ENCODE measurements around the gene ABCD3. TPM values are rescaled to one million over a fixed set of nuclear protein-coding genes. Genes with fewer than 3 reads are reported as not detected.
A peak's percentile ranks its signal among the peaks of the same experiment; 100 is the strongest.

Gene ABCD3
- total and polyA plus RNA-seq, 5 donors = 24.4 to 62.0 (median 55.8) TPM

DNA sequence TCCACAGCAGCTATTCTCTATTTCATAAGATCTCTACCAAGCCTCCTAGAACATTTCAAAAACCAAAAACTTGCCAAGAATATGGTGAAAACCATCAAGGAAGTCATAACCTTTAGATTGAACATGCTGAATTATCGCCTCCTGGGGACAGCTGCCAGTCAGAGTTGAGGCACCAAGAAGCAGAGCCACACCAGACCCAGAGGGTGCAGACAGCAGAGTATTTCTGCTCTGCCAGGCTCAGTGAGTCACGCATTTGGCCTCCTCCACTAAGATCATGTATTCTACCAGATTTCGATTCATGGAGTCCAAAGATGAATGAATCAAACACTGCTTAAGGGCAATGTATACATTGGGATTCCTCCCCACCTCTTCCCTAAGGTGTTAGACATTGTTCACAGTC lies 121.3 kb downstream of the ABCD3 start:
- ATAC-seq (no peak), DNase-seq (peak in 1 of 3 donors; percentile 28)
- WGBS = 69% methylated on average over 3 of the region's 3 CpGs
- Histone ChIP-seq H3K27me3 (ENCODE audit: control insufficient read depth, insufficient read depth) (no peaks in the 10 kb centered on the region), H3K9me3 (ENCODE audit: control insufficient read depth, low read length) (no peaks in the 10 kb centered on the region), H3K27ac (ENCODE audit: low read length) (no peak overlapping the region), H3K4me1 (ENCODE audit: control insufficient read depth, insufficient read depth, low read length) (peaks cover 3% of the 10 kb centered on the region), H3K4me3 (ENCODE audit: low read length) (no peak overlapping the region)
- intact Hi-C loops (cut with DNase I) = loop anchor here in 1 of 4 donors (10.0 kb wide), 1 partner anchor 55 kb away; no protein-coding TSS in a partner anchor

DNA sequence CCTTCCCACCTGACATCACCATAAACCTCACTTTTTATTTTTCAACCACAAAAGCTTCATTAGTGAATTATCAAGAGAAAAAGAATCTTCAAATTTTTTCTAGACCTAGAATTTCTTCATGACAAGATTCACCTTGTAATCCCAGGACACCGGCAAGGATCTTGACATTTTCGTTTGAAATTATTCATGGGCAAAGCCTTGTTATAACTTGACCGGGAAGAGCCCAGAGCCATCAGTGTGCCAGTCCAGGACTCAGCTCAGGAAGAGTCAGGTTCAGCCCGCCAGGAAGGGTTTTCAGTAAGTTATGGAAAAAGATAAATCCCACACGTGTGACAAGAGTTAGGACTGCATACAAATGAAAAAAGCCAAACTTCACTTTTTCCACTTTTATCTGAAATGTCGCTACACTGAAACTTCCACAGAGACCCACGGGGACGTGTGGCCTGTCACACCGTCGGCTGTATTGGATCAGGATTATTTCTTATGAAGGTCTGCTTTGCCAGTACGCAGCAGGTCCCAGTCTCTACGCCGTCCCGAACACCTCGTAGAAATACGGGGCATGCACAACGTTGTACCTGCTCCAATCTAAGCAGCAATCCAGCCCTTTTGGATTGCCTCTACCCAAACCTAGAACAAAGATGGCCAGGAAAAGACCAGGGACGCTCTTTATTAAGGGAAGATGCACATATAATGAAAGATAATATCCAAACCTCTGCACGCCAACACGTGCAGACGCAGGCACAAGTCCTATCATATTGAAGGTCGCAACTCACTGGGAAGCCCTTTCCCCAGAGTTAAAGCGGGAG lies 122.5 kb downstream of the ABCD3 start:
- peak overlapping the region; percentile 55 for H3K4me3 ChIP-seq (ENCODE audit: low read length)
- ATAC-seq (no peak), DNase-seq (no peak)
- H3K4me1 ChIP-seq (ENCODE audit: control insufficient read depth, insufficient read depth, low read length) = peaks cover 3% of the 10 kb centered on the region
- no peaks in the 10 kb centered on the region for H3K9me3 ChIP-seq (ENCODE audit: control insufficient read depth, low read length)
- intact Hi-C loops (cut with DNase I) = no loop called here
- 43% methylated on average over 23 of the region's 23 CpGs for WGBS
- H3K27me3 ChIP-seq (ENCODE audit: control insufficient read depth, insufficient read depth) = no peaks in the 10 kb centered on the region
- H3K27ac ChIP-seq (ENCODE audit: low read length) = peak overlapping the region; percentile 31

DNA sequence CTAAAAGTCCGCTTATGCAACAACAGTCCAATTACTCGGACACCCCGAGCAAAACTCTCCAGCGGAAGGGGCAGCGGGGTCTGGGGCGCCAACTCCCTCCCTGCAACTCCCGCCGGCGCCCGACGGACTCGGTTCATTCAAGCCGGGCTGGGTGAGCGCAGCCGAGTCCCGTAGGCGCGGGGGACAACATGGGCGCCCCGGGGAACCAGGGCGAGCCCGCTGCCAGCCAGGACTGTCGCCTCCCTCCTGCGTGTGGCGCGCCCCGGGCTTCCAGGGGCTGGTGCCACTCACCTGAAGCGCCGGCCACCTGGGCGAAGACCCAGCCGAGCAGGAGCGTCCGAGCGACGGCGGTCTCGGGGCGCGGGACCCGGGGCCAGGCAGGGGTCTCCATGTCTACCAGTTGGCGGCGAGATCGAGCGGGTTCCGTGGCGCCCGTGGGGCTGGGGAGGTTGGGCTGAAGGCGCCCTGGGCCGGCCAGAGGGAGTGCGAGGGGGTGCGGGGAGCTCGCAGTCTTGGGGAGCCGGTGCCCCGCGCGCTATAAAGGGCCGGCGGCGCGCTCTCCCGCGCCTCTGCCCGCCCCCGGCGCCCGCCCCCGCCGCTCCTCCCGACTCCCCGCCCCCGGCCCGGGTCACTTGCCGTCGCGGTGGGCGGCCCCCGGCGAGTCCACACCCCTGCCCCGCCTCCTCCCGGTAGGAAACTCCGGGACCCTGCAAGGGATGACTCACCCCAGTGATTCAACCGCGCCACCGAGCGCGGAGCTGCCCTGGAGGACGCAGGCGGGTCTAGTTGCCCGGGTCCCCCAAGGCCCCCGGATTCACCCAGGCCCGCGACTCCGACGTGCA lies 123.3 kb downstream of the ABCD3 start, which contains the start of gene F3:
F3 (minus strand) TSS at position 514 of the 842 bp plus-strand sequence; CDS start at position 391, 123 bp downstream.
- WGBS = 2% methylated on average over 90 of the region's 94 CpGs
- DNase-seq (peak; percentile 91 to 96 (median 95)), ATAC-seq (peak; percentile 94 to 96)
- peak within 1 kb of the TSS; percentile 55 for H3K4me3 ChIP-seq (ENCODE audit: low read length)
- H3K4me1 ChIP-seq (ENCODE audit: control insufficient read depth, insufficient read depth, low read length) = peaks cover 3% of the 10 kb centered on the region
- peak within 1 kb of the TSS; percentile 67 for H3K27ac ChIP-seq (ENCODE audit: low read length)
- H3K9me3 ChIP-seq (ENCODE audit: control insufficient read depth, low read length) = no peaks in the 10 kb centered on the region
- no peaks in the 10 kb centered on the region for H3K27me3 ChIP-seq (ENCODE audit: control insufficient read depth, insufficient read depth)
- intact Hi-C loops (cut with DNase I) = no loop called here

- under 1% methylated on average over 26 of the region's 26 CpGs for WGBS
Measured at GRCh38 chr1:94542088-94542870, 124.1 kb downstream of the ABCD3 start.

DNA sequence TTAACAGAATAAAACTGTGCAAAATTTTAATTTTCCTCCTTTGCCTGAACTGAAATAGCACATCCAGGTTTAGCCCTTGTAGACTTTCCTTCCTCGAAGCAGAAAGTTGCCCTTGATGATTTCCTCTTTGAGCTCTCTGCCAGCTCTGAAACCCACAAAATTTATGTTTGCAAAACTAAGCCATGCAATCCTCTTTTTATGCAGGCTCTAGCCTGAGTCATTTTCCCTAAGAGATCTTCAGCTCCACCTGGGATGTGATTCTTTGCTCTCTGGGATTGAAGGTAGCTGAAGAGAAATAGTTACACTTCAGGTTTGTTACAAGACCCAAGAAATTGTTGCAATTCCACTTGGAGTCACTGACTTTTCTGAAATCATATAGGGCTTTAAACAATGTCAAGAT lies 124.8 kb downstream of the ABCD3 start:
- intact Hi-C loops (cut with DNase I) = no loop called here
- peak overlapping the region; percentile 55 for H3K4me3 ChIP-seq (ENCODE audit: low read length)

More at GRCh38 chr1:94542088-94542870, 124.1 kb downstream of the ABCD3 start:
- Histone ChIP-seq H3K27ac (ENCODE audit: low read length) (peak overlapping the region; percentile 67), H3K4me1 (ENCODE audit: control insufficient read depth, insufficient read depth, low read length) (peaks cover 3% of the 10 kb centered on the region), H3K4me3 (ENCODE audit: low read length) (peak overlapping the region; percentile 55), H3K27me3 (ENCODE audit: control insufficient read depth, insufficient read depth) (no peaks in the 10 kb centered on the region), H3K9me3 (ENCODE audit: control insufficient read depth, low read length) (no peaks in the 10 kb centered on the region)
- peak; percentile 38 to 42 for ATAC-seq
- peak; percentile 46 to 77 (median 65) for DNase-seq
- intact Hi-C loops (cut with DNase I) = no loop called here

GRCh38 chr1:94543893-94544635 lies 125.9 kb downstream of the ABCD3 start:
- no peak for DNase-seq
- no peak for ATAC-seq
- Histone ChIP-seq H3K9me3 (ENCODE audit: control insufficient read depth, low read length) (no peaks in the 10 kb centered on the region), H3K4me1 (ENCODE audit: control insufficient read depth, insufficient read depth, low read length) (no peaks in the 10 kb centered on the region), H3K27me3 (ENCODE audit: control insufficient read depth, insufficient read depth) (no peaks in the 10 kb centered on the region), H3K27ac (ENCODE audit: low read length) (no peak overlapping the region), H3K4me3 (ENCODE audit: low read length) (no peak overlapping the region)
- intact Hi-C loops (cut with DNase I) = no loop called here
- WGBS = 40% methylated on average over 4 of the region's 4 CpGs

More for the DNA sequence above, 124.8 kb downstream of the ABCD3 start:
- Histone ChIP-seq H3K9me3 (ENCODE audit: control insufficient read depth, low read length) (no peaks in the 10 kb centered on the region), H3K4me1 (ENCODE audit: control insufficient read depth, insufficient read depth, low read length) (peaks cover 3% of the 10 kb centered on the region), H3K27ac (ENCODE audit: low read length) (no peak overlapping the region), H3K27me3 (ENCODE audit: control insufficient read depth, insufficient read depth) (no peaks in the 10 kb centered on the region)
- ATAC-seq = no peak
- WGBS = 32% methylated on average over 1 of the region's 1 CpG
- no peak for DNase-seq

DNA sequence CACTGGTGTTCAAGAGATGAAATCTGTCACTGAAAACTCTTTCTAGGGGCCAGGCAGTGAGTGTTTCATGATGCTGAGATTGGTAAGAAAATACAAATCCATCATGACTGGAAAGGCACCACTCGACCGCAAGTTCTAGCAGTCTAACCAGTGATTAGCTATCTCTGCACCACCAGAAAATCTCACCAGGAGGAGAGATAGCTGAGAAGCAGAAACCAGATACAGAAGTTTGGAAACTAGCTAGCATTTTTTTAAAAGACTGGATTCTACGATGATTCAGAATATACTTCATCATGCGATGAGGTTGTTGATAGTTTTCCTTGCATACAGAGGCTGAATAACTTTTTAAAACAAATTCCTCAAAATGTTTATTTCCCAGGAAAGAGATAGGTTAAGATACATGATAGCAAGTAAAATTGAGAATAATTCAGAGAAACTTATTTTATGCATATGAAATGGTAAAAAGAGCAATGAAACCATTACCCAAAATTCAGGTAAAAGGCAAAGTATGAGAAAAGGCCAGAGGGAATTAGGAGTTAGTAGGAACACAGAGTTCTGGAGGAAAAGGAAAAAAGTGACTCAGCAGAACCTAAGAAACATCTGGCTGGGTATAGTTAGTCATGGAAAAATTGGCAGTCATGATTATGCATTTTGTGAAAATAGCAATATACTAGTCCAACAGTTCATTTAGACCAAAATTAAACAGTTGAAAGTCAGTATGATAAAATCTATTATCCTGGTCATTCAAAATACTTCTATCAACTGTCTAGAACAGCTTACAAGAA lies 126.7 kb downstream of the ABCD3 start:
- DNase-seq (no peak), ATAC-seq (no peak)
- intact Hi-C loops (cut with DNase I) = no loop called here
- no peak overlapping the region for H3K27ac ChIP-seq (ENCODE audit: low read length)
- 54% methylated on average over 4 of the region's 4 CpGs for WGBS
- H3K4me3 ChIP-seq (ENCODE audit: low read length) = no peak overlapping the region
- no peaks in the 10 kb centered on the region for H3K27me3 ChIP-seq (ENCODE audit: control insufficient read depth, insufficient read depth)
- H3K4me1 ChIP-seq (ENCODE audit: control insufficient read depth, insufficient read depth, low read length) = no peaks in the 10 kb centered on the region
- no peaks in the 10 kb centered on the region for H3K9me3 ChIP-seq (ENCODE audit: control insufficient read depth, low read length)

DNA sequence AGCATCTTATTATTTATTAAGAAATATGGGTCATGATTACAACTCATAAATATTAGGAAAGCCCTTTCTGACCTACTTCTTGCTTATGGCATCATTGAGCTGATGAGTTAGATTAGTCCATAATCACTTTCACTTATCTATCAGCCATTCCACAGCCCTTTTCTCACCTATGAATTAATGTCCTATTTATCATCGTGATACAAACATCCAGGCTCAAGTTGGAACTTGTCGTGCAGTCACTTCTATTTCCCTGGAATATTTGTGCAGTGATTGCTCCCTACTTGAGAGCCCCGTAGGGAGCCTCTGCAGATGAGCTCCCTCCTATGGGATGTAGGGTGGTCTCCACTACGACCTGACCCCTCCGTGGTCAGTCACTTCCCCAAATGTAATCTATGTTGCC lies 131.5 kb downstream of the ABCD3 start:
- DNase-seq (no peak), ATAC-seq (no peak)
- intact Hi-C loops (cut with DNase I) = no loop called here
- Histone ChIP-seq H3K4me1 (ENCODE audit: control insufficient read depth, insufficient read depth, low read length) (no peaks in the 10 kb centered on the region), H3K4me3 (ENCODE audit: low read length) (no peak overlapping the region), H3K27ac (ENCODE audit: low read length) (no peak overlapping the region), H3K27me3 (ENCODE audit: control insufficient read depth, insufficient read depth) (no peaks in the 10 kb centered on the region), H3K9me3 (ENCODE audit: control insufficient read depth, low read length) (no peaks in the 10 kb centered on the region)
- 69% methylated on average over 5 of the region's 5 CpGs for whole genome bisulfite sequencing

DNA sequence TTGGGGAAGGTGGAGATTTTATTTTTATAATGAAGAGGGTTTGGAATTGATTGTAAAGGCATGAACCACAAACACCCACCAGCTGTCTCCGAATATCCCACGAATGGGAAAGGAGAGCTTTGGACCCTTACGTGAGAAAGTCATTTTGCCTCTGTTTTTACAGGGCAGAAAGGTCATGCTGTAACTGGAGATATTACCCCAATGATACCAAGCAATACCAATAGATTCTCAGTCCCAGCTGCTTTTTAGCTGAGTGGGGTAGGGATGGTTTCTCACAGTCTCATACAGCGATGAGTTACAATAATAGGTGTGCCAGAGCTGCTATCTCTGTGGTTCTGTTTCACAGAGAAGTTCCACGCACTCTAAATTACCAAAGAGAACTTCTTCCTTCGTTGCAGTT lies 132.2 kb downstream of the ABCD3 start:
- intact Hi-C loops (cut with DNase I) = no loop called here
- WGBS = 84% methylated on average over 6 of the region's 6 CpGs
- H3K4me3 ChIP-seq (ENCODE audit: low read length) = no peak overlapping the region
- no peaks in the 10 kb centered on the region for H3K27me3 ChIP-seq (ENCODE audit: control insufficient read depth, insufficient read depth)
- DNase-seq (no peak), ATAC-seq (no peak)
- no peaks in the 10 kb centered on the region for H3K9me3 ChIP-seq (ENCODE audit: control insufficient read depth, low read length)
- no peaks in the 10 kb centered on the region for H3K4me1 ChIP-seq (ENCODE audit: control insufficient read depth, insufficient read depth, low read length)
- no peak overlapping the region for H3K27ac ChIP-seq (ENCODE audit: low read length)

Measured in right cardiac atrium (tissue), 5 donors.